Measurements from ENCODE around the gene POMT1.

DNA sequence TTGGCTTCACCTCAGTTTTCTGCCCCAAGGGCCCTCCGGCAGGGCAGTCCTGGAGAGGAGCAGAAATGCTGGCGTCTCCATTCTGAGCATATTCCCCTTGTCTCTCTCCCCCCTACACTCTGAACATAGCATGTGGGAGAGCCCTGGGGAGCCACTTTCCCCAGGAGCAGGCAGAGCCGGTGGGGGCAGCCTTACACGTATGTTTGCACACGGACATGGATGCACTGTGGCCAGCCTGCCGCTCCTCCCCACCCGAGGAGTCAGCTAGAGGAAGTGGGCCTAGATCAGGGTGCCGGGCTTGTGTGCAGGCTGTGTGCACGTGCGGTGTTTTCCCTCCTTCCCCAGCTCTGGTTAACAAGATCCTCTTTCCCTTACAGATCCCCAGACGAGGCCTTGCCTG lies 25.4 kb upstream of the POMT1 start:
- TF ChIP-seq, protein P1, sequence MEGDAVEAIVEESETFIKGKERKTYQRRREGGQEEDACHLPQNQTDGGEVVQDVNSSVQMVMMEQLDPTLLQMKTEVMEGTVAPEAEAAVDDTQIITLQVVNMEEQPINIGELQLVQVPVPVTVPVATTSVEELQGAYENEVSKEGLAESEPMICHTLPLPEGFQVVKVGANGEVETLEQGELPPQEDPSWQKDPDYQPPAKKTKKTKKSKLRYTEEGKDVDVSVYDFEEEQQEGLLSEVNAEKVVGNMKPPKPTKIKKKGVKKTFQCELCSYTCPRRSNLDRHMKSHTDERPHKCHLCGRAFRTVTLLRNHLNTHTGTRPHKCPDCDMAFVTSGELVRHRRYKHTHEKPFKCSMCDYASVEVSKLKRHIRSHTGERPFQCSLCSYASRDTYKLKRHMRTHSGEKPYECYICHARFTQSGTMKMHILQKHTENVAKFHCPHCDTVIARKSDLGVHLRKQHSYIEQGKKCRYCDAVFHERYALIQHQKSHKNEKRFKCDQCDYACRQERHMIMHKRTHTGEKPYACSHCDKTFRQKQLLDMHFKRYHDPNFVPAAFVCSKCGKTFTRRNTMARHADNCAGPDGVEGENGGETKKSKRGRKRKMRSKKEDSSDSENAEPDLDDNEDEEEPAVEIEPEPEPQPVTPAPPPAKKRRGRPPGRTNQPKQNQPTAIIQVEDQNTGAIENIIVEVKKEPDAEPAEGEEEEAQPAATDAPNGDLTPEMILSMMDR (IDR thresholded peaks at IDR 0.05; ENCODE audit: low read length) = no peak
- TF ChIP-seq EZH2 (optimal IDR thresholded peaks at IDR 0.05; ENCODE audit: low read depth, low read length) (no peak), EZH2phosphoT487 (IDR thresholded peaks at IDR 0.05; ENCODE audit: low read length) (no peak)
